Activated naive CD4-positive, alpha-beta T cell treated with anti-CD3 and anti-CD28 coated beads, Interleukin-2, amount 50 U/mL, for 24 hours (primary cell): ENCODE data around the gene POU6F2.

Experiments
- H3K27ac Mint-ChIP-seq: one replicate; pipeline ENCODE4 v1.8.0; 2021; ENCODE audit warnings: mild to moderate bottlenecking, mixed read lengths
- H3K27me3 Mint-ChIP-seq: one replicate; pipeline ENCODE4 v1.8.0; 2021; ENCODE audit warnings: mixed read lengths
- H3K36me3 Mint-ChIP-seq: one replicate; pipeline ENCODE4 v1.8.0; 2021; ENCODE audit warnings: mixed read lengths
- H3K4me1 Mint-ChIP-seq: one replicate; pipeline ENCODE4 v1.8.0; 2021; ENCODE audit warnings: mixed read lengths
- H3K4me3 Mint-ChIP-seq: one replicate; pipeline ENCODE4 v1.8.0; 2021; ENCODE audit warnings: mild to moderate bottlenecking, mixed read lengths
- H3K9me3 Mint-ChIP-seq: one replicate; pipeline ENCODE4 v1.8.0; 2021; ENCODE audit warnings: mixed read lengths

The POU6F2 gene

GRCh38 chr7:39075210-39075609 lies 97.5 kb downstream of the POU6F2 start:
- Mint-ChIP-seq H3K9me3 (no peaks in the 10 kb centered on the region), H3K4me3 (no peak overlapping the region), H3K36me3 (no peaks in the 10 kb centered on the region), H3K27me3 (peaks cover 4% of the 10 kb centered on the region), H3K27ac (no peak overlapping the region), H3K4me1 (no peaks in the 10 kb centered on the region)

GRCh38 chr7:39083781-39084180 lies 106.1 kb downstream of the POU6F2 start:
- no peaks in the 10 kb centered on the region for H3K9me3 Mint-ChIP-seq
- no peak overlapping the region for H3K27ac Mint-ChIP-seq
- H3K36me3 Mint-ChIP-seq = no peaks in the 10 kb centered on the region
- peaks cover 12% of the 10 kb centered on the region for H3K27me3 Mint-ChIP-seq
- H3K4me1 Mint-ChIP-seq = no peaks in the 10 kb centered on the region
- H3K4me3 Mint-ChIP-seq = no peak overlapping the region

- Mint-ChIP-seq H3K27ac (no peak overlapping the region), H3K4me3 (no peak overlapping the region)
Observed at GRCh38 chr7:39084349-39084748, 106.6 kb downstream of the POU6F2 start.

GRCh38 chr7:39085189-39085588 lies 107.5 kb downstream of the POU6F2 start:
- no peaks in the 10 kb centered on the region for H3K9me3 Mint-ChIP-seq
- no peaks in the 10 kb centered on the region for H3K4me1 Mint-ChIP-seq
- no peaks in the 10 kb centered on the region for H3K36me3 Mint-ChIP-seq
- peaks cover 8% of the 10 kb centered on the region for H3K27me3 Mint-ChIP-seq
- H3K4me3 Mint-ChIP-seq = no peak overlapping the region
- no peak overlapping the region for H3K27ac Mint-ChIP-seq

More at GRCh38 chr7:39084349-39084748, 106.6 kb downstream of the POU6F2 start:
- H3K27me3 Mint-ChIP-seq = peaks cover 11% of the 10 kb centered on the region
- no peaks in the 10 kb centered on the region for H3K4me1 Mint-ChIP-seq
- H3K9me3 Mint-ChIP-seq = no peaks in the 10 kb centered on the region
- H3K36me3 Mint-ChIP-seq = no peaks in the 10 kb centered on the region

- Mint-ChIP-seq H3K9me3 (no peaks in the 10 kb centered on the region), H3K4me1 (no peaks in the 10 kb centered on the region), H3K36me3 (no peaks in the 10 kb centered on the region), H3K4me3 (no peak overlapping the region), H3K27me3 (peaks cover 8% of the 10 kb centered on the region), H3K27ac (no peak overlapping the region)
Observed at GRCh38 chr7:39085590-39086049, 107.9 kb downstream of the POU6F2 start.

- Mint-ChIP-seq H3K4me1 (no peaks in the 10 kb centered on the region), H3K36me3 (no peaks in the 10 kb centered on the region), H3K9me3 (no peaks in the 10 kb centered on the region), H3K27ac (no peak overlapping the region), H3K27me3 (peaks cover 8% of the 10 kb centered on the region), H3K4me3 (no peak overlapping the region)
Observed at GRCh38 chr7:39086638-39087360, 109.1 kb downstream of the POU6F2 start.

- H3K36me3 Mint-ChIP-seq = no peaks in the 10 kb centered on the region
- no peak overlapping the region for H3K27ac Mint-ChIP-seq
- peaks cover 3% of the 10 kb centered on the region for H3K27me3 Mint-ChIP-seq
- H3K4me3 Mint-ChIP-seq = no peak overlapping the region
- no peaks in the 10 kb centered on the region for H3K9me3 Mint-ChIP-seq
- no peaks in the 10 kb centered on the region for H3K4me1 Mint-ChIP-seq
Observed at GRCh38 chr7:39088730-39089593, 111.3 kb downstream of the POU6F2 start.

GRCh38 chr7:39091145-39091544 lies 113.4 kb downstream of the POU6F2 start:
- Mint-ChIP-seq H3K27ac (no peak overlapping the region), H3K4me3 (no peak overlapping the region), H3K27me3 (peaks cover 3% of the 10 kb centered on the region), H3K4me1 (no peaks in the 10 kb centered on the region), H3K36me3 (no peaks in the 10 kb centered on the region), H3K9me3 (no peaks in the 10 kb centered on the region)

GRCh38 chr7:39091774-39092173 lies 114.1 kb downstream of the POU6F2 start:
- no peaks in the 10 kb centered on the region for H3K36me3 Mint-ChIP-seq
- H3K4me1 Mint-ChIP-seq = no peaks in the 10 kb centered on the region
- H3K4me3 Mint-ChIP-seq = no peak overlapping the region
- H3K27ac Mint-ChIP-seq = no peak overlapping the region
- H3K27me3 Mint-ChIP-seq = peaks cover 2% of the 10 kb centered on the region
- H3K9me3 Mint-ChIP-seq = no peaks in the 10 kb centered on the region

- Mint-ChIP-seq H3K27me3 (peaks cover 2% of the 10 kb centered on the region), H3K4me3 (no peak overlapping the region), H3K9me3 (no peaks in the 10 kb centered on the region)
Observed at GRCh38 chr7:39094731-39095130, 117.0 kb downstream of the POU6F2 start.

GRCh38 chr7:39095875-39096619 lies 118.3 kb downstream of the POU6F2 start:
- no peaks in the 10 kb centered on the region for H3K4me1 Mint-ChIP-seq
- no peak overlapping the region for H3K4me3 Mint-ChIP-seq
- H3K9me3 Mint-ChIP-seq = no peaks in the 10 kb centered on the region
- no peaks in the 10 kb centered on the region for H3K36me3 Mint-ChIP-seq
- H3K27me3 Mint-ChIP-seq = peaks cover 2% of the 10 kb centered on the region
- no peak overlapping the region for H3K27ac Mint-ChIP-seq

More at GRCh38 chr7:39094731-39095130, 117.0 kb downstream of the POU6F2 start:
- Mint-ChIP-seq H3K36me3 (no peaks in the 10 kb centered on the region), H3K4me1 (no peaks in the 10 kb centered on the region), H3K27ac (no peak overlapping the region)

GRCh38 chr7:39098506-39098905 lies 120.8 kb downstream of the POU6F2 start:
- Mint-ChIP-seq H3K4me1 (no peaks in the 10 kb centered on the region), H3K36me3 (no peaks in the 10 kb centered on the region), H3K27ac (no peak overlapping the region), H3K4me3 (no peak overlapping the region), H3K27me3 (peaks cover 2% of the 10 kb centered on the region), H3K9me3 (no peaks in the 10 kb centered on the region)

- H3K27ac Mint-ChIP-seq = no peak overlapping the region
- H3K27me3 Mint-ChIP-seq = peaks cover 2% of the 10 kb centered on the region
- no peaks in the 10 kb centered on the region for H3K9me3 Mint-ChIP-seq
- H3K4me3 Mint-ChIP-seq = no peak overlapping the region
- H3K4me1 Mint-ChIP-seq = no peaks in the 10 kb centered on the region
- H3K36me3 Mint-ChIP-seq = no peaks in the 10 kb centered on the region
Observed at GRCh38 chr7:39099146-39099545, 121.4 kb downstream of the POU6F2 start.

GRCh38 chr7:39100270-39100669 lies 122.6 kb downstream of the POU6F2 start:
- H3K27ac Mint-ChIP-seq = no peak overlapping the region
- no peak overlapping the region for H3K4me3 Mint-ChIP-seq
- H3K36me3 Mint-ChIP-seq = no peaks in the 10 kb centered on the region

GRCh38 chr7:39102234-39102633 lies 124.5 kb downstream of the POU6F2 start:
- Mint-ChIP-seq H3K9me3 (no peaks in the 10 kb centered on the region), H3K4me3 (no peak overlapping the region), H3K4me1 (no peaks in the 10 kb centered on the region), H3K27ac (no peak overlapping the region), H3K36me3 (no peaks in the 10 kb centered on the region), H3K27me3 (peaks cover 2% of the 10 kb centered on the region)

More at GRCh38 chr7:39100270-39100669, 122.6 kb downstream of the POU6F2 start:
- H3K9me3 Mint-ChIP-seq = no peaks in the 10 kb centered on the region
- no peaks in the 10 kb centered on the region for H3K4me1 Mint-ChIP-seq
- H3K27me3 Mint-ChIP-seq = peaks cover 2% of the 10 kb centered on the region
